Adrenal gland (tissue), 12 donors: ENCODE data around the gene RMI2. TPM values are rescaled to one million over a fixed set of nuclear protein-coding genes. Genes with fewer than 3 reads are reported as not detected.

Experiments
- DNase-seq, 7 donors: peaks; one replicate each; pipeline ENCODE4 v3.0.0-alpha.2; 2019 to 2020
- H3K27ac ChIP-seq, 5 donors: fragments of 200-600 bp; sonication (generic) in 4 of 5; 1 replicate in 3 of 5; 2 replicates in 2 of 5; pipeline versions ENCODE4 v1.5.1 to v1.8.0; 2016 to 2020; ENCODE audit warnings: mild to moderate bottlenecking in 1 of 5
- H3K27me3 ChIP-seq: fragments of 200-600 bp; 2 replicates; pipeline ENCODE4 v1.8.0; 2021
- H3K36me3 ChIP-seq, 2 donors: fragments of 200-600 bp; replicated peaks in 1 of 2; 1 replicate in 1 of 2; 2 replicates in 1 of 2; pipeline versions ENCODE4 v1.5.1 to v1.8.0; 2018 to 2022
- H3K4me1 ChIP-seq, 2 donors: fragments of 200-600 bp; replicated peaks in 1 of 2; 1 replicate in 1 of 2; 2 replicates in 1 of 2; pipeline versions ENCODE4 v1.5.1 to v1.8.0; 2018 to 2021
- H3K4me3 ChIP-seq, 4 donors: fragments of 200-600 bp; sonication (generic) in 3 of 4; one replicate each; pipeline ENCODE4 v1.5.1; 2016 to 2018
- H3K9me3 ChIP-seq, 3 donors: fragments of 200-600 bp; sonication (generic) in 1 of 3; replicated peaks in 1 of 3; 1 replicate in 2 of 3; 2 replicates in 1 of 3; pipeline versions ENCODE4 v1.5.1 to v1.8.0; 2016 to 2021
- CTCF ChIP-seq, 6 experiments: fragments of 450-650 bp in 4 of 6; fragments of 200-600 bp in 2 of 6; sonication (generic) in 1 of 6; IDR thresholded peaks; 1 replicate in 5 of 6; 2 replicates in 1 of 6; pipeline versions ENCODE4 v1.5.1 to v1.8.0; 2016 to 2021; ENCODE audit warnings: antibody characterized with exemption in 6 of 6, mild to moderate bottlenecking in 2 of 6, moderate library complexity in 1 of 6
- POLR2A ChIP-seq, 2 donors: fragments of 450-650 bp; IDR thresholded peaks; one replicate each; pipeline ENCODE4 v1.6.1; 2017; ENCODE audit warnings: antibody characterized with exemption in 2 of 2, mild to moderate bottlenecking in 2 of 2, moderate library complexity in 1 of 2
- WGBS, 4 donors: extraction: QIAGEN DNeasy Blood & Tissue Kit in 2 of 4; methylation state at CpG; one replicate each; pipeline versions ENCODE4 v1.1.5 to v1.1.7; 2013 to 2017; 5-methylcytosine and 5-hydroxymethylcytosine counted together
- intact Hi-C, 2 donors: fragments of 100-400 bp; cut with DNase I; formaldehyde crosslinking; loops; one replicate each; pipeline versions ENCODE4 v1.14.1 to v1.15.0; 2022 to 2023
- polyA plus RNA-seq, 3 donors: library from polyadenylated mRNA; stranded (reverse); fragments of 200-250 nt in 2 of 3; fragments of 350-450 nt in 1 of 3; fragmentation: Illumina TruSeq in 1 of 3; extraction: RNeasy Lipid Tissue Mini Kit (QIAGEN cat#74804) in 1 of 3; gene quantifications; one replicate each; pipeline ENCODE4 v1.2.3, GENCODE V29; 2013 to 2014
- total RNA-seq, 9 donors: library from RNA; depleted of rRNA in 4 of 9; stranded (reverse); fragments of >200 nt in 4 of 9; fragments of 120-200 nt in 1 of 9; fragmentation: NEBNext Ultra II Directional in 1 of 9; extraction: Animal tissue kit (Norgen Biotek cat#: 25700) in 1 of 9; gene quantifications; one replicate each; pipeline versions ENCODE4 v1.1.0 to v1.2.4, GENCODE V29; 2013 to 2023
- donor health status: healthy with polysubstance abuse.
- donor health status: Bipolar disorder and iron deficiency.
- donor health status: DM: yes; HTN: yes; CAD: no.
- donor health status: DM: no; HTN: no; CAD: no.
- donor health status: DM: no; HTN: no; CAD: no.
- donor health status: DM: yes; HTN: yes; CAD: no.

RMI2 gene
- total and polyA plus RNA-seq, 12 donors = 0.56 to 21.1 (median 1.2) TPM; not detected in 2

- Histone ChIP-seq H3K9me3 (no peaks in the 10 kb centered on the region), H3K4me3 (no peak overlapping the region), H3K27ac (no peak overlapping the region), H3K4me1 (peaks cover 17 to 20% of the 10 kb centered on the region in 2 donors), H3K27me3 (no peaks in the 10 kb centered on the region), H3K36me3 (no peaks in the 10 kb centered on the region)
- 76 to 92% (median 85%) methylated on average over 4 to 7 of the region's 7 CpGs for WGBS, 4 donors
- DNase-seq = no peak
- no peak for TF ChIP-seq POLR2A (IDR thresholded peaks at IDR 0.05)
- TF ChIP-seq CTCF (IDR thresholded peaks at IDR 0.05) = no peak
- intact Hi-C loops = loop anchor here (5.0 to 10.0 kb wide), 2 partner anchors 104 to 386 kb away; partner anchors contain the start of gene SOCS1 (in 1 of the 2)
These were observed 13.3 kb downstream of the RMI2 start for GRCh38 chr16:11358531-11358930.

GRCh38 chr16:11359370-11359769 is 14.1 kb downstream of the RMI2 start:
- H3K9me3 ChIP-seq = no peaks in the 10 kb centered on the region
- intact Hi-C loops = loop anchor here (5.0 to 10.0 kb wide), 2 partner anchors 105 to 387 kb away; partner anchors contain the start of gene SOCS1 (in 1 of the 2)

GRCh38 chr16:11360641-11361373 is 15.5 kb downstream of the RMI2 start:
- intact Hi-C loops = no loop called here
- no peak overlapping the region for H3K27ac ChIP-seq
- peaks cover 25 to 27% of the 10 kb centered on the region in 2 donors for H3K4me1 ChIP-seq
- no peaks in the 10 kb centered on the region for H3K27me3 ChIP-seq
- no peak for TF ChIP-seq CTCF (IDR thresholded peaks at IDR 0.05)
- no peak for TF ChIP-seq POLR2A (IDR thresholded peaks at IDR 0.05)
- WGBS, 4 donors = 85 to 90% (median 86%) methylated on average over 13 of the region's 13 CpGs
- H3K4me3 ChIP-seq = no peak overlapping the region
- H3K36me3 ChIP-seq = no peaks in the 10 kb centered on the region
- no peaks in the 10 kb centered on the region for H3K9me3 ChIP-seq
- DNase-seq = no peak

More at GRCh38 chr16:11359370-11359769, 14.1 kb downstream of the RMI2 start:
- H3K4me1 ChIP-seq = peaks cover 26 to 28% of the 10 kb centered on the region in 2 donors
- H3K27me3 ChIP-seq = no peaks in the 10 kb centered on the region
- TF ChIP-seq CTCF (IDR thresholded peaks at IDR 0.05) (no peak), POLR2A (IDR thresholded peaks at IDR 0.05) (no peak)
- H3K36me3 ChIP-seq = no peaks in the 10 kb centered on the region
- peak in 2 of 7 donors; percentile 16 to 61 for DNase-seq
- WGBS, 4 donors = 53 to 65% (median 60%) methylated on average over 4 to 5 of the region's 5 CpGs
- H3K4me3 ChIP-seq = no peak overlapping the region
- peak overlapping the region in 1 of 5 donors; percentile 4 for H3K27ac ChIP-seq

- DNase-seq = peak in 1 of 7 donors; percentile 30
- Histone ChIP-seq H3K27ac (peak overlapping the region in 2 of 5 donors; percentile 11 to 91), H3K36me3 (no peaks in the 10 kb centered on the region), H3K4me1 (peaks cover 24 to 27% of the 10 kb centered on the region in 2 donors), H3K27me3 (no peaks in the 10 kb centered on the region), H3K4me3 (no peak overlapping the region), H3K9me3 (no peaks in the 10 kb centered on the region)
- no peak for TF ChIP-seq CTCF (IDR thresholded peaks at IDR 0.05)
- no peak for TF ChIP-seq POLR2A (IDR thresholded peaks at IDR 0.05)
- 56 to 72% (median 66%) methylated on average over 13 to 16 of the region's 16 CpGs for WGBS, 4 donors
- intact Hi-C loops = no loop called here
These were observed 16.6 kb downstream of the RMI2 start for GRCh38 chr16:11361701-11362451.
